ENCODE measurements around the gene CYTH2.

DNA sequence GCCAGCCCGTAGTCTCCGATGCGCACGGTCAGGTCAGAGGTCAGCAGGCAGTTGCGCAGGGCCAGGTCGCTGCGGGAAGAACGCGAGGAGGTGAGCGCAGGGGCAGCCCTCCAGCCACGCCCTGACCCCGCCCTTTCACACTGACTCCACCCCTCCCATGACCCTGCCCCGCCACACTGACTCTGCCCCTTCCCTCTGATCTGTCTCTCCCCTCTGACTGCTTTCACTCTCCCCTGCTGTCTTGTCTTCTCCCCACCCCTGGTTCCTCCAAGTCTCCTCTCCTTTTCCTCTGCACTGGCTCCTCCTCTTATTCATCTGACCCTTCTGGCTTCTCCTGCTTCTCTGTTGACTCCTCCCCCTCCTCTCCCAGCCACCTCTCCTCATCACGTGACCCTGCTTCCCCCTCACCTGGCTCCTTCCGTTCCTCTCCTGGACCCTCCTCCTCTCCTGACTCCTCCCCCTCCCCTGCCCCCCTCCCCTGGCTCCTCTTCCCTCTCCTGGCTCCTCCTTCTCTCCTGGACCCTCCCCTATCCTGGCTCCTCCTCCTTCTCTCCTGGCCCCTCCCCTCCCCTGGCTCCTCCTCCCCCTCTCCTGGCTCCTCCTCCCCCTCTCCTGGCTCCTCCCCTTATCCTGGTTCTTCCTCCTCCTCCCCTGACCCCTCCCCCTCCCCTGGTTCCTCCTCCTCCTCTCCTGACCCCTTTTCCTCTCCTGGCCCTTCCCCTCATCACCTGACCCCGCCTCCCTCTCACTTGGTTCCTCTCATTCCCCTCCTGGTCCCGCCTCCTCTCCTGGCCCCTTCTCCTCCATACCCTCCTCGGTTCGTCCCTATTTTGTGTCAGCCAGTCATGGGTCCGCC lies 32.6 kb downstream of the CYTH2 start:
- TF ChIP-seq, protein P1, sequence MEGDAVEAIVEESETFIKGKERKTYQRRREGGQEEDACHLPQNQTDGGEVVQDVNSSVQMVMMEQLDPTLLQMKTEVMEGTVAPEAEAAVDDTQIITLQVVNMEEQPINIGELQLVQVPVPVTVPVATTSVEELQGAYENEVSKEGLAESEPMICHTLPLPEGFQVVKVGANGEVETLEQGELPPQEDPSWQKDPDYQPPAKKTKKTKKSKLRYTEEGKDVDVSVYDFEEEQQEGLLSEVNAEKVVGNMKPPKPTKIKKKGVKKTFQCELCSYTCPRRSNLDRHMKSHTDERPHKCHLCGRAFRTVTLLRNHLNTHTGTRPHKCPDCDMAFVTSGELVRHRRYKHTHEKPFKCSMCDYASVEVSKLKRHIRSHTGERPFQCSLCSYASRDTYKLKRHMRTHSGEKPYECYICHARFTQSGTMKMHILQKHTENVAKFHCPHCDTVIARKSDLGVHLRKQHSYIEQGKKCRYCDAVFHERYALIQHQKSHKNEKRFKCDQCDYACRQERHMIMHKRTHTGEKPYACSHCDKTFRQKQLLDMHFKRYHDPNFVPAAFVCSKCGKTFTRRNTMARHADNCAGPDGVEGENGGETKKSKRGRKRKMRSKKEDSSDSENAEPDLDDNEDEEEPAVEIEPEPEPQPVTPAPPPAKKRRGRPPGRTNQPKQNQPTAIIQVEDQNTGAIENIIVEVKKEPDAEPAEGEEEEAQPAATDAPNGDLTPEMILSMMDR (IDR thresholded peaks at IDR 0.05; ENCODE audit: low read depth, low read length), result no peak
- TF ChIP-seq MYC (IDR thresholded peaks at IDR 0.05; ENCODE audit: low read depth, low read length) (peak; percentile 86; the same call in 1 of the 2 replicates), MAX (IDR thresholded peaks at IDR 0.05; ENCODE audit: low read depth, low read length) (peak; percentile 88), POLR2A (IDR thresholded peaks at IDR 0.05; ENCODE audit: extremely low read depth, insufficient read length) (peak; percentile 54)
